Fibroblast of skin of right quadriceps (primary cell): ENCODE measurements around the gene FAM9C.
A peak's percentile ranks its signal among the peaks of the same experiment; 100 is the strongest.
"Not testable (repeated sequence)": the region's sequence is repeated elsewhere in the genome, so short reads cannot be mapped to it uniquely, and the experiment has no call there.

Experiments
- DNase-seq: peaks from one replicate; pipeline ENCODE4 v3.0.0-alpha.2; 2013

Gene FAM9C

DNA sequence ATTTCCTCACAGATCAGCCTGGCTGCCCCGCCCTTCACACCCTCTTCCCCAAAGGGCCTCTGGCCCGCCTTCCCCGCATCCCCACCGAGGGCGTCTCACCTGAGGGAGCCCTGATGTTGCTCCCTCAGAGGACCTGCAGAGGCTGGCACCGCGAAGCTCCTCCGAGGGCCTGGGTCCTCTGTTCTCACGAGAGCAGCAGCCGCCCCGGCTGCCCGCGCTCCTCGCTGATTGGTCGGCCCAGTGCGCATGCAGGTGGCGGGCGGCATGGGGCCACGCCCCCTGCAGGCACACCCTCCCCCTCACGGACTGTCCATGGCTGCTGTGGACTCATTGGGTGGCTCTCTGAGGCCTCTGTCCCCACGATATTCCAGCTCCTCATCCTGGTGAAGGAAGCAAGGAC lies at the start of gene FAM9C:
TSS of gene FAM9C (minus strand) at position 180 of the 400 bp plus-strand sequence. CDS start 831 bp downstream, outside the sequence.
- no peak for DNase-seq

- no peak for DNase-seq
Measured at GRCh38 chrX:13093529-13094140, 49.2 kb upstream of the FAM9C start.

DNA sequence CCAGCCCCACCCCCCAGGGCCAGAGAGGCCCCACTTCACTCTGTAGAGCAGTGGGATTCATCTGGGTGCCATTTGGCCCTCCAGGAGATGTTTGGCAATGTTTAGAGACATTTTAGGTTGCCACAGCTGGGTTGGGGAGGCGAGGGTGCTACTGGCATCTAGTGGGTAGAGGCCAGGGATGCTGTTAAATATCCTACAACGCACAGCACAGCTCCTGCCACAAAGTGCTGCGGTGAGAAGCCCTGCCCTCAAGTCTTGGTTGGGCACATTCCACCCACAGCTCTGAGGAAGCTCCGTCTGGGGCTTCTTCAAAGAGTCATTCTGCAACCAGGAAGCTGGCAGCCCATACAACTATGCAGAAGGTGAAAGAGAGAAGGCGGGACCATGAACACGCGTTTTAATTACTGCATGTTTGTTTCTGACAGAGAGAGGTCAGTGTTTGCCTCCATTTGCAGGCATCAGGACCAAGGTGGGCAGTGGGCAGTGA lies 48.1 kb upstream of the FAM9C start:
- no peak for DNase-seq

GRCh38 chrX:13091111-13091765 lies 46.8 kb upstream of the FAM9C start:
- no peak for DNase-seq

- DNase-seq = no peak
Measured at GRCh38 chrX:13090339-13091110, 46.1 kb upstream of the FAM9C start.

DNA sequence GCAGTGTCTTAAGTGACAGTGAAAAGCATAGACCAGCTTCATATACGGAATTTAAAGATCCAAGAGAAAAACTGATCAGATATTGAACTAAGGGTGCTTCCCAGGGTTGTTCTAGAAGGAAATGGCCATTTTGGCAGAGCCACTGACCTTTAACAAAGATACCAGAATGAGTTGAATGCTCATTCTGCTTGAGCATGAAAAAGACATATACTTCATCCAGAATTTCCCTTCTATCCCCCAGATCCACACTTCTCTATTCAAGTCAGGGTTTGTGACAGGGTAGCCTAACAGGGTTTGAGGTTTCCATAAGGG lies 45.6 kb upstream of the FAM9C start:
- DNase-seq = no peak

GRCh38 chrX:13088156-13088487 lies 43.7 kb upstream of the FAM9C start:
- DNase-seq = no peak

- peak; percentile 77 for DNase-seq
Measured at GRCh38 chrX:13087322-13088155, 43.1 kb upstream of the FAM9C start.

- not testable (repeated sequence) for DNase-seq
Measured at GRCh38 chrX:13086793-13087321, 42.4 kb upstream of the FAM9C start.

GRCh38 chrX:13086076-13086475 lies 41.7 kb upstream of the FAM9C start:
- DNase-seq = no peak

DNA sequence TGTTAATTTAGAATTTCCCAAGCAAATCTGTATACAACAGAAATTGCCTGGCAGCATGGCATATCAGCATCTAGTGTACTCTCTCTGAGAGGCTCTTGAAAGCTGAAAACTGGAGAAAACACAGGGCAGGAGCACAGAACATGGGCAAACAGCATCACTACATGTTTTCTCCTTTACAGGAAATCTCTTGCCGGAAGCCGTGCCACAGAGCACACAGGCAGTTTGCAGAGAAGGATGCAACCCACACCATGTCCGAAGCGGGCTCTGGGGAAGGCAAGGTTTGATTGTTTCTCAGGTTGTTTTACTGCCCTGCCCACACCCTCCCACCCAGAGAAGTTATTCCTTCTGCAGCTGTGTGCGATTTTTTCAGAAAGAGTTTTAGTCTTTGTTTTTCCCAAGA lies 41.1 kb upstream of the FAM9C start:
- no peak for DNase-seq

- no peak for DNase-seq
Measured at GRCh38 chrX:13084611-13085010, 40.2 kb upstream of the FAM9C start.

GRCh38 chrX:13083755-13084326 lies 39.4 kb upstream of the FAM9C start:
- not testable (repeated sequence) for DNase-seq

- no peak for DNase-seq
Measured at GRCh38 chrX:13082206-13083065, 38.0 kb upstream of the FAM9C start.

DNA sequence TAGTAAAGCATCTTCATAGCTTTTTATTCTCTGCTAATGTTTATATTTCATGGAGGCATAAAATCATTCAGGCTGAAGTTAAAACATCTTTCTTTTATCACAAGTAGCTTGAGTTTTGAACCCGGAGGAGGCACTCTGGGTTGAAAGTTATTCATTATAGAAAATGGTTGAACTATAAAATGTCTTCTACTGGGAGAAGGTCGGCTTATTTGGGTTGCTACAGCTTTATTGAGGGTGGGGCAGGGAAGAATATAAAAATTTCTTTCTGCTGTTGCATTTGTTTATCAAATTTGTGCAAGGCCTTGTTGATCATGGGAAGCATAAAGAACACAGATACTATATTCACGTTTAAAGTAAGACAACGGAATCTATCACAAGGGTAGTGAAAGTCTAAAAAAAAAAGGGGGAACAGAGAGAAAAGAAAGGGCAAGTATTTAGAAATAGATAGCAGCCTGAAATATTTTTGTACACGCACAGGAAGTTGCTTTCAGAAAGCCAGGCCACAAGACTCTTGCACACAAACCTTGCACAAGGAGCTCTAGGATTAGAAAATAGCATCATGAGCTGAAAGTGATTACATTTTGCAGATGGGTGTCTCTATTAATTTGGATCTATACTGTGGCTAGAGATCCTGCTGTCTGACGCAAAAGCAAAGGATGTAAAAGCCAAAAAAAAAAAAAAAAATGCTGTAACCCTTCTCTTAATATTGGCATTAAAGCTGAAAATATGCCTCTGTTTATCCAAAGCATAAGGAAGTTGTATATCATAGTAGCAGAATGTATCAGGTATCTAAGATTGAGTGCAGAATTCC lies 37.2 kb upstream of the FAM9C start:
- peak; percentile 60 for DNase-seq

DNA sequence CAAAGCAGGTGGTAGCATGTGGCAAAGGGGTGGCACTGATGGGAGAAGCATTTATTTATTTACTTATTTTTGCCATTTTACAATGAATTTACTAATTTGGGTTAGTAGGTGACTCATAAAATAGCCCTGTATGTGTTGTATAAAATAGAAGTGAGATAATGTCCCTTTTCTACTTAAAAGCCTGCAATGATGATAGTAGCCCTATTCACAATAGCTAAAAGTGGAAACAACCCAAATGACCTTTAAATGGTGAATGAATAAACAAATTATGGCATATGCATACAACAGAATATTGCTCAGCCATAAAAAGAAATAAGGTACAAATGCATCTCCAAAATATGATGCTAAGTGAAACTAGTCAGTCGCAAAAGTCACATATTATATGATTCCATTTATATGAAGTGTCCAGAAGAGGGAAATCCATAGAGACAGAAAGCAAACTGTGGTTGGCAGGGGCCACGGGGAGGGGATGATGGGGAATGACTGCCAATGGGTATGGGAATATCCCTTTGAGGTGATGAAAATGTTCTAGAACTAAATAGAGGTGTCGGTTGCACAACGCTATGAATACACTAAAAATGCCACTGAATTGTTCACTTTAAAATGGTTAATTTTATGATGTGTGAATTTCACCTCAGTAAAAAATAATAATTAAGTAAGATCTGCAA lies 35.8 kb upstream of the FAM9C start:
- DNase-seq = no peak

DNA sequence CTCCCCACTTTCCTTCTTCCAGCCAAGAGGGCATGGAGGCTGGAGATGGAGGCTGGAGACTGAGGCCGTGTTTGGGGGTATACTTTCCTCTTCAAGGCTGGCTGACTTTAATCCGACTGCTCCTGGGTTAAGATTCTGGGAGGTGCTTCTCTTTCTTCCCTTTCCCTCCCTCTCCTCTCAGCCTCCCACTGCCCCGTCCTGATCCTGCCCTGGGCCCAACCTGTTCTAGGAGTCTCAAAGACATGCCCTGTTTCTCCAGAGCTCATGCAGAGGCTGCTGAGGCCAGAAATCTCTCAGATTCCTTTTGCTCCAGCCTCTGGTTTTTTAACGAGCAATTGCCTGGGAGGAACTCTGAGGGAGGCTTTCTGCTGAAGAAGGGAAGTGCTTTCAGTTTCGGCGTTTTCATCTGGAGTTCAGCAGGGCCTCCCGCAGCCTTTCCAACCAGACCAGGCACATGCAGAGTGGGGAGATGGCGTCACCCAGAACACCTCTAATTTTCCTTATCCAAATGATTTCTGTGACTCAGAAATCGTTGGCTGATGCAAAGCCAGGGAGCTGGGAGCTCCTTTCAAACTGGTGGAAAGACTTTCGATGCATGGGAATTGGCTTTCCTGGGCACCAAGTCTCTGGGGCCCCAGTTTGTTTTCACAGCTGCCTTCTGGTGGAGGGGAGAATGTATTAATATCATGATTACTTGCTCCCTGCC lies 34.5 kb upstream of the FAM9C start:
- peak; percentile 86 for DNase-seq

GRCh38 chrX:13077168-13077567 lies 32.7 kb upstream of the FAM9C start:
- peak; percentile 49 for DNase-seq

DNA sequence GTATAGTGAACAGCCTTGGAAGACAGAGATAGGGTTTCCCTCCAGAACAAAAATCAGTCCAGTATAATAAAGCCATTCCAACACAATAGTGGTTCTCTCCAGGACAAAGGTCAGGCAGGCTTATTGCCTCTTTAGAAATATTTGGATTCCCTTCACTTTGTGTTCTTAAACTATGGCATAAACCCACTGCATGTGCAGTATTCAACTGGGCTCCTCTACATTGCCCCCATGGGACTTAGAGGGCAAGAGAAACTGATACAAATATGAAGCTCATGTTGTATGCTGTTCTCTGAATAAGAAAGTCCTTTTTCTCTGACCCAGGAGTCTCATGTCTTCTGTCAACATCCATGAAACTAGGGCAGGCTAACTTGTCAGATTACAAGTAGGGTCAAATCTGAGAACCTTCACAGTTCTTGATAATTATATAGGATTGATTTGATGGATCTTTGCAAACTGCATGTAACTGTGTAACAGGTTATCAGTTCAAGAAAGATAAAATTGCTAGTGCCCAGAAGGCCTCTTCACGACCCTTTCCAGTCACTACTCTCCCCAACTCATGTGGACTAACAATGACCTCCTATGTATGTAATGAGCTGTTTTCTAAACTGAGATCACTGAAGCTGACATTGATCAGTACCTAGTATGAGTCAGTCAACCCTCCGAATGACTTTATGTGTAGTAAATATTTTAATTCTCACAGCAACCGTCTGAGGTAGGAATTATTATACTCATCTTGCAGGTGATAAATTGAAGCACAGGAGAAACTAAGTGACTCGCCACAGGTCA lies 31.9 kb upstream of the FAM9C start:
- DNase-seq = no peak
